Gastrocnemius medialis (tissue), 4 donors: ENCODE measurements around the gene IFNGR2.

ENCODE experiments used
- POLR2A ChIP-seq, 2 donors: fragments of 450-650 bp; IDR thresholded peaks; one replicate each; pipeline ENCODE4 v1.6.1; 2017; ENCODE audit warnings: antibody characterized with exemption in 2 of 2, mild to moderate bottlenecking in 2 of 2, moderate library complexity in 2 of 2
- TF ChIP-seq, protein P1 (sequence below), 5 experiments: fragments of 450-650 bp in 3 of 5; fragments of 200-600 bp in 2 of 5; sonication (generic) in 2 of 5; IDR thresholded peaks in 4 of 5; conservative IDR thresholded peaks in 1 of 5; 1 replicate in 4 of 5; 2 replicates in 1 of 5; pipeline ENCODE4 v1.5.1; 2016 to 2019; ENCODE audit warnings: antibody characterized with exemption in 5 of 5, mild to moderate bottlenecking in 3 of 5, moderate library complexity in 3 of 5

DNA sequence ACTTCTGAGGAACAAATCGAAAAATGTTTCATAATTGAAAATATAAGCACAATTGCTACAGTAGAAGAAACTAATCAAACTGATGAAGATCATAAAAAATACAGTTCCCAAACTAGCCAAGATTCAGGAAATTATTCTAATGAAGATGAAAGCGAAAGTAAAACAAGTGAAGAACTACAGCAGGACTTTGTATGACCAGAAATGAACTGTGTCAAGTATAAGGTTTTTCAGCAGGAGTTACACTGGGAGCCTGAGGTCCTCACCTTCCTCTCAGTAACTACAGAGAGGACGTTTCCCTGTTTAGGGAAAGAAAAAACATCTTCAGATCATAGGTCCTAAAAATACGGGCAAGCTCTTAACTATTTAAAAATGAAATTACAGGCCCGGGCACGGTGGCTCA lies 47.9 kb upstream of the IFNGR2 start:
- TF ChIP-seq, protein P1, sequence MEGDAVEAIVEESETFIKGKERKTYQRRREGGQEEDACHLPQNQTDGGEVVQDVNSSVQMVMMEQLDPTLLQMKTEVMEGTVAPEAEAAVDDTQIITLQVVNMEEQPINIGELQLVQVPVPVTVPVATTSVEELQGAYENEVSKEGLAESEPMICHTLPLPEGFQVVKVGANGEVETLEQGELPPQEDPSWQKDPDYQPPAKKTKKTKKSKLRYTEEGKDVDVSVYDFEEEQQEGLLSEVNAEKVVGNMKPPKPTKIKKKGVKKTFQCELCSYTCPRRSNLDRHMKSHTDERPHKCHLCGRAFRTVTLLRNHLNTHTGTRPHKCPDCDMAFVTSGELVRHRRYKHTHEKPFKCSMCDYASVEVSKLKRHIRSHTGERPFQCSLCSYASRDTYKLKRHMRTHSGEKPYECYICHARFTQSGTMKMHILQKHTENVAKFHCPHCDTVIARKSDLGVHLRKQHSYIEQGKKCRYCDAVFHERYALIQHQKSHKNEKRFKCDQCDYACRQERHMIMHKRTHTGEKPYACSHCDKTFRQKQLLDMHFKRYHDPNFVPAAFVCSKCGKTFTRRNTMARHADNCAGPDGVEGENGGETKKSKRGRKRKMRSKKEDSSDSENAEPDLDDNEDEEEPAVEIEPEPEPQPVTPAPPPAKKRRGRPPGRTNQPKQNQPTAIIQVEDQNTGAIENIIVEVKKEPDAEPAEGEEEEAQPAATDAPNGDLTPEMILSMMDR (IDR thresholded peaks at IDR 0.05 in 4 of 5, conservative IDR thresholded peaks at IDR 0.05 in 1 of 5), result no peak
- no peak for TF ChIP-seq POLR2A (IDR thresholded peaks at IDR 0.05)
